SU-DHL-6 (cell line): Measurements from ENCODE around the gene SENP6.

Source experiments
- EZH2phosphoT487 ChIP-seq: fragments of 200-600 bp; sonication (generic), shearing (Covaris generic); conservative IDR thresholded peaks from 2 replicates; pipeline ENCODE4 v1.6.1; 2018; ENCODE audit warnings: mild to moderate bottlenecking, antibody characterized with exemption, low read length, moderate library complexity, mixed read lengths
- TF ChIP-seq, protein P1 (sequence below): fragments of 200-600 bp; sonication (generic); IDR thresholded peaks from one replicate; pipeline ENCODE4 v1.5.1; 2017; ENCODE audit warnings: antibody characterized with exemption, mild to moderate bottlenecking, low read length, moderate library complexity; ENCODE audit not compliant: insufficient read depth, poor library complexity, severe bottlenecking

GRCh38 chr6:75611702-75612375, 10.2 kb downstream of the SENP6 start:
- TF ChIP-seq, protein P1, sequence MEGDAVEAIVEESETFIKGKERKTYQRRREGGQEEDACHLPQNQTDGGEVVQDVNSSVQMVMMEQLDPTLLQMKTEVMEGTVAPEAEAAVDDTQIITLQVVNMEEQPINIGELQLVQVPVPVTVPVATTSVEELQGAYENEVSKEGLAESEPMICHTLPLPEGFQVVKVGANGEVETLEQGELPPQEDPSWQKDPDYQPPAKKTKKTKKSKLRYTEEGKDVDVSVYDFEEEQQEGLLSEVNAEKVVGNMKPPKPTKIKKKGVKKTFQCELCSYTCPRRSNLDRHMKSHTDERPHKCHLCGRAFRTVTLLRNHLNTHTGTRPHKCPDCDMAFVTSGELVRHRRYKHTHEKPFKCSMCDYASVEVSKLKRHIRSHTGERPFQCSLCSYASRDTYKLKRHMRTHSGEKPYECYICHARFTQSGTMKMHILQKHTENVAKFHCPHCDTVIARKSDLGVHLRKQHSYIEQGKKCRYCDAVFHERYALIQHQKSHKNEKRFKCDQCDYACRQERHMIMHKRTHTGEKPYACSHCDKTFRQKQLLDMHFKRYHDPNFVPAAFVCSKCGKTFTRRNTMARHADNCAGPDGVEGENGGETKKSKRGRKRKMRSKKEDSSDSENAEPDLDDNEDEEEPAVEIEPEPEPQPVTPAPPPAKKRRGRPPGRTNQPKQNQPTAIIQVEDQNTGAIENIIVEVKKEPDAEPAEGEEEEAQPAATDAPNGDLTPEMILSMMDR, result no peak
- TF ChIP-seq EZH2phosphoT487, result no peak
